CD4-positive, alpha-beta T cell treated with Interleukin-6 for 4 hours (primary cell): ENCODE data around the gene FAM110C.
"Not testable (repeated sequence)": the region's sequence is repeated elsewhere in the genome, so short reads cannot be mapped to it uniquely, and the experiment has no call there.

ENCODE experiments used
- DNase-seq: peaks from one replicate; pipeline ENCODE4 v3.0.0-alpha.2; 2020; ENCODE audit warnings: mixed read lengths

FAM110C gene, protein sequence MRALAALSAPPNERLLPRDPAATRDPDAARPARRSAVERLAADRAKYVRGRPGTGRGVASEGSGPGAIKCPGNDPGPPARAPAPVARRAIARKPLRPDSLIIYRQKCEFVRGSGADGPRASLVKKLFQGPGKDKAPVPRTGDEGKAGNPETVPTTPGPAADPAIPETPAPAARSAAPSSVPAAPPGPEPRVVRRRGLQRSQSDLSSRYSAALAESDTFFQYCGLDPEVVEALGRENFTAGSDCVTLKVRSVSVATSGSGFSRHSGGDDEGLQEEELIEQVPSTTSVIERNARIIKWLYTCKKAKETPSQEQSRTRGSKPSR

DNA sequence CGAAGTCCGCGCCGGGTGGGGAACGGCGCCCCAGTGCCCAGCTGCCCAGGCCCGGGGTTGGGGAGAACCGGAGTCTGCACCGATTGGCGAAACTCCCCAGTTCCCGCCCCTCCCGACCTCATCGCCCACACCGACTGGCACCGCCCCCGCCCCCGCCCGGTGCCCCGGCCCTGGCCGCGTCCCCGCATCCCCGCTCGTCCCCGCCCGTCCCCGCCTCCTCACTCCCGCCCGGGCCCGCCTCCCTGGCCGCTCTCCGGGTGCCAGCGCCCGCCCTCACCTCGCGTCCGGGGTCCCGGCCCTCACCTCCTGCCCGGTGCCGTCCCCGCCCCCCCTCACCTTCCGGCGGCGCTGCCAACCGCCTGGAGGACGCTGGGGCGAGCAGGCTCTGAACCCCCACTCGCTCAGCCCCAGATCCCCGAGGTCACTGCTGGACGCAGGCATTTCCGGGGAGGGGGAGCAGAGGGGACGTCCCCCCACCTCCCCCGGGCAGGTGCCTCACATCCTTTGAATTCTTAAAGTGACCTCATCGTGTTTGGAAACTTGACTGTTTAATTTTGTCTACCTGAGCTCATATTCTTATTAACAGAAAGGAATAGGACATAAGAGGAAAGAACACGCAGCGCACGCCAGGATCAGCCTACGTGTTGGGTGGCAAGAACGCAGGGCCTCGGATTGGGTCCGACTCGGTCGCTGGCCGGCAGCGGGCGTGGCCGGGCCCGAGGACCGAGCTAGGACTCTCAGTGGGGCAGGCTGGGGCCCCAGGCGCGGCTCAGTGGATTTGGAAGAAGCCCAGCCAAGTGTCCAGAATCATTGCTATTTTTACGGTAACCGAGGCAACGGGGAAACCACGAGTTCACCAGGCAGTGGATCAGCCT is at the start of gene FAM110C:
FAM110C (minus strand) TSS at position 35 of the 875 bp plus-strand sequence. CDS start 120 bp downstream, outside the sequence.
- peak; percentile 67 for DNase-seq

DNA sequence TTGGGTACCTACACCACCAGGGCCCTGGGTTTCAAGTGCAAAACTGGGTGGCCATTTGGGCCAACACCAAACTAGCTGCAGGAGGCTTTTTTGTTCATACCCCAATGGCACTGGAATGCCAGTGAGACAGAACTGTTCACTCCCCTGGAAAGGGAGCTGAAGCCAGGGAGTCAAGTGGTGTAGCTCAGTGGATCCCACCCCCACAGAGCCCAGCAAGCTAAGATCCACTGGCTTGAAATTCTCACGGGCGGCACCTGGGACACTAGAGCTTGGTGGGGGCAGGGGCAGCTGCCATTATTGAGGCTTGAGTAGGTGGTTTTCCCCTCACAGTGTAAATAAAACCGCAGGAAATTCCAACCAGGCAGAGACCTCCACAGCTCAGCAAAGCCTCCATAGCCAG is 46.0 kb upstream of the FAM110C start:
- DNase-seq = no peak

DNA sequence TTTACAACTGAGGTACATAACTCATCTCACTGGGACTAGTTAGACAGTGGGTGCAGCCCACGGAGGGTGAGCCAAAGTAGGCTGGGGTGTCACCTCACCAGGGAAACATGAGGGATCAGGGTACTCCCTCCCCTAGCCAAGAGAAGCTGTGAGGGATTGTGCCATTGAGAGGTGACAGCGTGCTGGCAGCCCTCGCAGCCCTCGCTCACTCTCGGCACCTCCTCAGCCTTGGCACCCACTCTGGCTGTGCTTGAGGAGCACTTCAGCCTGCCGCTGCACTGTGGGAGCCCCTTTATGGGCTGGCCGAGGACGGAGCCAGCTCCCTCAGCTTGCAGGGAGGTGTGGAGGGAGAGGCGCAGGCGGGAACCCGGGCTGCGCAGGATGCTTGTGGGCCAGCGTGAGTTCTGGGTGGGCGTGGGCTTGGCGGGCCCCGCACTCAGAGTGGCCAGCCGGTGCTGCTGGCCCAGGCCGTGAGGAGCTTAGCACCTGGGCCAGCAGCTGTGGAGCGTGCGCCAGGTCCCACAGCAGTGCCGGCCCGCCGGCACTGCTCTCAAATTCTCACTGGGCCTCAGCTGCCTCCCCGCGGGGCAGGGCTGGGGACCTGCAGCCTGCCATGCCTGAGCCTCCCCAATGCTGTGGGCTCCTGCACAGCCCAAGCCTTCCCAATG is 44.5 kb upstream of the FAM110C start:
- no peak for DNase-seq

DNA sequence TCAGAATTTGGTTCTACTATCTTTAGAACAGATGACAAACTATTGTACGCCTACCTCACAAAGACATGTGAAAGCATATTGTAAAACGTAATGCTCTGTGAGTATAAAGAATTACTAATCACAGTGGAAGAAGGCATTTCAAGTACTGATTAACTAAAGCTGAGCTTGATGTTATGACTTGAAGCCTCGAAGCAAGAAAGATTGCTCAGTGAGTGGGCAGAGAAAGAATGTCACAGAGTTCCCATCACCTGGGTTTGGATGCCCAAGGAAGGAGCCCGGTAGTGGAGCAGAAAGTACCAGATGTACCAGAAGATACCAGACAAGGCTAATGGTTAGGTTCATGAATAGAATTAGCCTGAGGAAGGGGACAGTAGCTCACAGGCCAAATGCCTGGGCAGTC is 39.5 kb upstream of the FAM110C start:
- no peak for DNase-seq

DNA sequence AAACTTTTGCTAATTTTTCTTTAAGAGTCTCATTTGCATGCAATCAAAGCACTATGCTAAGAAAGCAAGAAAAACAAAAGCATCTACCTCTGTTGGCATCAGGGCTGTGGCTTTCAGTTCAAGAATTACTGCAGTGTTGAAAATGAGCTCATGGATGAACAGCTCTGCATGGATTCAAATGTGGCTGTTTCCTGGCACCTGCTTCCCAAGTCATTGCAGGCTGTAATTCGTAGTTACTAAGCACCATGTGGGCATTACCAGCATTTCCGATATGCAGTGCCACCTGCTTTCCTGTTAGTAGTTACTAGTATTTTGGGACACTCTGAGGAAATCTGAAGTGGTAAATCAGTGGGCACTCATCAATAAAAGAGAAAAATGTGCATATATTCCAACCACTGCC is 37.8 kb upstream of the FAM110C start:
- DNase-seq = no peak

DNA sequence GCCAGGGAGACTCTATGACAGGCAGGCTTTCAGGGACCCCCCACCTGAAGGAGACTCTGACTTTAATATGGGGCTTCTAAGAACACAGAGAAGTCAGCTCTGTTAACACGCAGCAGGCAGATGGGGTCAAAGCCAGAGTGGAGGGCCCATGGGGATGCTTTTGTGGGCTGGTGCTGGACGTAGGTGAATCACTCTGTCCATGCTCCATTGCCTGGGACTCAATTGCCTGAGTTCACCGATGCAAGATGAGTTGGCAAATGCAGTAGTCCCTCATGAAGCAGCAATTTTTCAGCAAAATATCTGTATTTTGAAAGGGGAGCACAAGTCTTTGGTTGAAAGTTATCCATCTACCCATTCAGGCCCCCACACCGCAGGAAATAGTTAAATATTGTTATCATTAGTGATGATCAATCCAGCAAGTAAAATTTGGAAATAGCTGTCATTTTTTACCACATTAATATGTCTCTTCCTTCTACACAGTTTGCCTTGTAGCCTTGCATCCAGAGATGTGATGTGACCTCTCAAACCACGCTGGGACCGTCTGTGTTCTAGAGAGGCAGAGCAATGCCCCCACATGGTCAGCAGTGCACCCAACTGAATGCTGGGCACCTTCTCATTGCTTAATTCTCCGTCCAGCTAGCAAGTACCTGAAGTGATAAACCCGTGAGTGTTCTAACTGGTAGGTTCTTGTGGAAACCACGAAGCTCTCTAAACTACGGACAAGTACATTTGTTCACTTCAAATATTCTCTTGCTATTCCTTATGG is 34.8 kb upstream of the FAM110C start:
- no peak for DNase-seq

DNA sequence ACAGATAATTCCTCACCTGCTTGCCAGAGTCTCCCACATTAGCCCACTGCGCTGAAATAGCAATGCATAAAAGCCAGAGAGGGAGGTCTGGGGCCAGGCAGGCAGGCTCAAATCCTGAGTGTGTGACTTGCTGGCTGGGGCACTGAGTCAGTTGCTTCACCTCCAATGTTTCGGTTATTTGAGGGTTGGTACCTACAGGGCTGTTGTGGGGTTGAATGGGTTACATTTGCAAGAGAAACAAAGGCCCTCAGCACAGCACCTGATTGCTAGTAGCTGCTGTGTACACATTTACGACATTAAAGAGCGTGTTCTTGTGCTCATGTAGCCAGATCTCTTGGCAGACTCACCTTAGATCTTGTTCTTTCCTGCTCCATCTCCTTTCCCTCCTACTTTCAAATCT is 34.1 kb upstream of the FAM110C start:
- no peak for DNase-seq

DNA sequence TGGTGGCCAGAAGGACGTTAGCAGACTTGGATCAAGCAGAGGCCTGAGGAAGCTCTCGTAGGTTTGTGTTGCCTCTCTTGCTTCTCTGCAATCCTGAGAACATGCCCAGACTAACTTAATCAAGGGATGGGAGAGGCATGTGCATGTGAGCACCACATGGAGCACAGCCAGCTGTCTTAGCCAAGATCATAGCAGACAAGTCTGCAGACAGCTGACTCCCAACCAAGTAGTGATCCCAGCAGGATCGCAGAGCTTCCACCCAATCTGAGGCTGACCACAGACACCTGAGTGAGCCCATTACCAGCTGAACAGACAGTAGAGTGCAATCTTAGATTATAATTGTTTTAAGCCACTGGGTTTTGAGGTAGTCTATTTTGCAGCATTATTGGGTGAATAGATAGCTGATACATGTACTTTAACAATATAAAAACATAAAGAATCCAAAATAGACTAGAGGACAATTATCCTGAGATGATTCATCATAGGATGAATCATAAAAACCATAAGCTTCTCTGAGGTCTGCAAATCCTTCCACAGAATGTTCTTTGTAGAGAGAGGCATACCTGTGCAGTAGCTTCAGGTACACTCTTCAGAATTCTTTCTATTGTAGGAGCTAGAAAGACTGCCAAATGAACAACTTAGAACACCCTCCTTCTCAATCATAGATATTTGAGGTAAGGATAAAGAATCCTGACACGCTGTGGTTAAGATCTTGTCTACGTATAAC is 25.2 kb upstream of the FAM110C start:
- DNase-seq = no peak

DNA sequence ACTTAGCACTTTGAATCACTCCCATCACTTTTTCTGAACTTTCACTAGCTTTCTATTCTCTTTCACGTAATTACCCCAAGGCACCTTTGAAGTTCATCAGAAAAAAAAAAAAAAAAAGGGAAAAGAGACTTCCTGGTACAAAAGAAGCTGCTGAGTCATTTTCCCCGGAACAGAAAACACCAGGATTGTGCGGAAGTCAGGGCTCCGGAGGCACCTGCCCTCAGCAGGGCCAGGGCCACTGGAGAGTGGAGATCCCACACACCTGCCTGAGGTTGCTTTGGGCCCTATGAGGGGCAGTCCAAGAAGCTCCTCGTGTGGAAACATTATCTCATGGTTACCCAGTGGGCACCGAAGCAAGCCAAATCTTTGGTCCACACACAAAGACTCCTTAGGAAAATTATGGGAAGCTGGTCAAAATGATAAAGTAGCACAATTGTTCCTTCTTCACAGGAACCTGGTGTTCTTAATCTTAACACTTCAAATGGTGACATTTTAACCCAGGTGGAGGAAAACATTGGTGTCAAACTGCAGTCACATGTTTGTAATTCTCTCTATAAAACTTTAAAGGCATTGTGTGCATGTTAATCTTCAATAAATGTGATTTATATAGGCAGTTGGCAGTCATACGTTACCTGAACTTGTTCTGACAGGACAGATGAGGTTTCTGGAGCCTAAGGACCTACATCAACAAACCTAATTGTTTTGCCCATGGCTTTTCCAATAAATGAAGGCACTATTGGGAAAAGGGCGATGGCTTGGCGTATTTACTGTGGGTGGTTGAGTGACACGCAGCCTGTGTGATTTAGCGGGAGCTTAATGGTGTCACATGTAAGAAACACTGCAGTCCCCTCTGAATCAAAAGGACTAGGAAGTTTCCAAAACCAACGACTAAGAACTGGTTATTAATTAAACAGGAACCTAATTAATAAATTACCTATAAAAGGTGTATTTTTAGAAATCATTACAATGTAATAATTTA is 23.4 kb upstream of the FAM110C start:
- no peak for DNase-seq

DNA sequence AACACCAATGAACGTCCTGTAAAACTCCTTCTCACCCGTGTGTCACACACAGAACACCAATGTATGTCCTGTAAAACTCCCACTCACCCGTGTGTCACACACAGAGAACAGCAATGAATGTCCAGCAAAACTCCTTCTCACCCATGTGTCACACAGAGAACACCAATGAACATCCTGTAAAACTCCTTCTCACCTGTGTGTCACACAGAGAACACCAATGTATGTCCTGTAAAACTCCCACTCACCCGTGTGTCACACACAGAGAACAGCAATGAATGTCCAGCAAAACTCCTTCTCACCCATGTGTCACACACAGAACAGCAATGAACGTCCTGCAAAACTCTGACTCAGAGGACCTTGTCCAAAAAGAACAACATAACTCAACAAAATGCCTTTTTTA is 22.3 kb upstream of the FAM110C start:
- DNase-seq = not testable (repeated sequence)

DNA sequence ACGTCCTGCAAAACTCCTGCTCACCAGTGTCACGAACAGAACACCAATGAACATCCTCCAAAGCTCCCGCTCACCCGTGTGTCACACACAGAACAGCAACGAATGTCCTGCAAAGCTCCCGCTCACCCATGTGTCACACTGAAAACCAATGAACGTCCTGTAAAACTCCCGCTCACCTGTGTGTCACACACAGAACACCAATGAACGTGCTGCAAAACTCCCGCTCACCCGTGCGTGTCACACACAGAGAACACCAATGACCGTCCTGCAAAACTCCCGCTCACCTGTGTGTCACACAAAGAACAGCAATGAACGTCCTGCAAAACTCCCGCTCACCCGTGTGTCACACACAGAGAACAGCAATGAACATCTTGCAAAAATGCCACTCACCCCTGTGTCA is 20.5 kb upstream of the FAM110C start:
- DNase-seq = no peak

DNA sequence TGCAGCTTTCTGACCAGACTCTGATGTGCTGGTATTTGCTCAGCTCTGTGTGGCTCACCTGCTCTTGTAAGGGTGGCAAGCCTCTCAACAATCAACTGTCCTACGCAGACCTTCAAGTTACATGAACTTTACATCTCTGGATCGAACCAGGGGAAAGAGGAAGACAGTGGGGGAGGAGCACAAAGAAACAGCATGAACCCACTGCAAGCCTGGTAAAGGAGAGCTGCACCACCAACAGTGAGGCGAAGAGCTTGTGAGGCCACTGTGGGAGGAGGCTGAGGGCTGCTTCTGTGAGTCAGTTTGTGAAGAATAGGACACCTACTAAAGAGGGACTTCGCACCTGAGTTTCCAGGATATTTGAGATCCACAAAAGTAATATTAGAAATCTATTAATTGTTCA is 18.8 kb upstream of the FAM110C start:
- DNase-seq = no peak

DNA sequence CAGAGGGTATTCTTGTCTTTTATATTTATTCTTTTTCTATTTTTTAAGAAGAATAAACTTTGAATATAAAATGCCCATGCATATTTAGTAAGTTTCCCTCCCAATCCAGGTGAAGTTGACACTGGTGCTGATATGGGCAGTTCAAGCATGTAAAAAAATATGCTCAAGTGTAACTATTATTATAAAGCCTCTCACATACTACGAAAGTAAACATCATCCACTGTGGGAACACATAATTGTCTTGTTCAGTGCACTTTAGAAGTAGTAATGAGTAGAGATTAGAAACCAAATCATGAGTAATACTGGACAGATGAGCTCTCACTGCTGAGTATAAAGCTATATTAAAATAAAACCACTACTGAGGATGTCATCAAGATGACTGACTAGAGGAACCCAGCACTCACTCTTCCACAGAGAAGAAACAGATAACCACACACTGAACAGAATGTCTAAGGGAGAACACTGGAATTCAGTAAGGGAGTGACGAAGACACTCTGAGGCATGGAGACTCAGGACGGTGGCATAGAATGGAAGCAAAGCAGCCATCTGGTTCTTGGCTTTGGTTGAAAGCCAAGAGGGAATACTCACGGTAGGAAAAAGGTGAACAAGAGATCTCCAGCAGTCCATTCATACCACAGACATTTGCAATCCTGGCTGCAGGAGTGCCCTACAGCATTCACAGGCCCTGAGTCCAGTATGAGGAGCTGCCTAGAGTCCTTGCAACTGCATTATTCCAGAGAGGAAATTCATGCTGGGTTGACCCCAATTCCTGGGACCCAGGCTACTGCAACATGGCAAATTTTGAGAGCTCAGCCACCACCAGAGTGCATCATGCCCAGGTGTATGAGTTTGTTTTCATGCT is 9.5 kb upstream of the FAM110C start:
- no peak for DNase-seq

DNA sequence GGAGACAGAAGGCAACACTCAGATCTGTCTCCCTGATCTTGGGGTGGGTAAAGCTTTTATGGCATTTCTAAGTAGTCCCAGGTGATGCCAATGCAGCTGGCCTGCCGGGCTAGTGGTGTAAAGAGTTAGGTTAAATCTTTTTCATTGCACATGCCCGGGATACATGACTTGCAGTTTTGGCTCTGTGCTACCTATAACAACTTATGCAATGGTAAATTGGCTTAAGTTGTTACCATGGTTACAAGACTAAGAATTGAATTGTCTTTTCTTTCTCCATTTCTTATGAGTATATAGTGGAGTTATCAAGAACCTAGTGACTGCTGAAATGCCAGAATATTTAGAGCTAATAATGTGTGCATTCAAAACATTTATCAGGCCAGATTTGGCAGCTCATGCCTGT is 5.3 kb upstream of the FAM110C start:
- DNase-seq = no peak

DNA sequence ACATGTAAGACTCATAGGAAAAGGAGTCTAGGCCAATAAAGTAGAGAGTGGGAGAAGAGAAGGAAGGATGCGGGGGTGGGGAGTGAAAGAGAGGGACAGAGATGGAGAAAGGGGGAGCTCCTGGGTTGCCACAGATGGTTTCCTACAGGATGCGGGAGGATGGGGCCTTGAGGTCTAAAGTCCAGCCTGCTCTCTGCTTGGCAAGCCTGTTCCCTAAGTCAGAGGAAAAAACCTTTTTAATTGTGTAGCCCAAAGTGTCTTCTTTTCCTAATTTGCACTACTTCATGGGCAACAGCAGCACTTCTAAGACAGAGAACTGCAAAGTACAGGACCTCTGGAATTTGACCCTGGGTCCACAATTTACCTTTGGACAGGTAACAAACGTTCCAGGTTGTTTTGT is 1.4 kb upstream of the FAM110C start:
- no peak for DNase-seq

DNA sequence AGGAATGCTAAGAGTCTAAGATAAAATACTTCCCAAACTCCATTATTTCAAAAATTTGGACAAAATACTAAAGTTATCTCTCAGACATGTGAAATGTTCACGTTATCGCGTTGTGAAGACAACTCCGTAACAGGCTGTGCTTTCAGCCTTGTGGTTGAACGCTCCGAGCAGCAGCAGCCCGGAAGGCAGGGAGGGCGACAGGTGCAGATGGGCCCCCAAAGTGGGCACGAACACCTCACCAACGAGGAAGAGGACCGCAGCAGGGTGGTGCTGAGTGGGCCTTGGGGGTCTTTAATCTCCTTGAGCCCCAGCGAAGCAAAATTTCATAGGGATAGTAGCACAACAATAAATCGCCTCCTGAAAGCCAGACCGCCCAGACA is 1.0 kb upstream of the FAM110C start:
- no peak for DNase-seq

DNA sequence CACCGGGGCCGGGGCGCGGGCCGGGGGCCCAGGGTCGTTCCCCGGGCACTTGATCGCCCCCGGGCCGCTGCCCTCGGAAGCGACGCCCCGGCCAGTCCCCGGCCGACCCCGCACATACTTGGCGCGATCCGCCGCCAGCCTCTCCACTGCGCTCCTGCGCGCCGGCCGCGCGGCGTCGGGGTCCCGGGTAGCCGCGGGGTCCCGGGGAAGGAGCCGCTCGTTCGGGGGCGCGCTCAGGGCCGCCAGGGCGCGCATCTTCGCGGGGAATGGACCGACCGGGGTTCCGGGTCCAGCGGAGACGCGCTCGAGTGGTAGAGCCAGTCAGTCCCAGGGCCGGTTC is 204 bp downstream of the FAM110C start:
- peak; percentile 2 for DNase-seq

DNA sequence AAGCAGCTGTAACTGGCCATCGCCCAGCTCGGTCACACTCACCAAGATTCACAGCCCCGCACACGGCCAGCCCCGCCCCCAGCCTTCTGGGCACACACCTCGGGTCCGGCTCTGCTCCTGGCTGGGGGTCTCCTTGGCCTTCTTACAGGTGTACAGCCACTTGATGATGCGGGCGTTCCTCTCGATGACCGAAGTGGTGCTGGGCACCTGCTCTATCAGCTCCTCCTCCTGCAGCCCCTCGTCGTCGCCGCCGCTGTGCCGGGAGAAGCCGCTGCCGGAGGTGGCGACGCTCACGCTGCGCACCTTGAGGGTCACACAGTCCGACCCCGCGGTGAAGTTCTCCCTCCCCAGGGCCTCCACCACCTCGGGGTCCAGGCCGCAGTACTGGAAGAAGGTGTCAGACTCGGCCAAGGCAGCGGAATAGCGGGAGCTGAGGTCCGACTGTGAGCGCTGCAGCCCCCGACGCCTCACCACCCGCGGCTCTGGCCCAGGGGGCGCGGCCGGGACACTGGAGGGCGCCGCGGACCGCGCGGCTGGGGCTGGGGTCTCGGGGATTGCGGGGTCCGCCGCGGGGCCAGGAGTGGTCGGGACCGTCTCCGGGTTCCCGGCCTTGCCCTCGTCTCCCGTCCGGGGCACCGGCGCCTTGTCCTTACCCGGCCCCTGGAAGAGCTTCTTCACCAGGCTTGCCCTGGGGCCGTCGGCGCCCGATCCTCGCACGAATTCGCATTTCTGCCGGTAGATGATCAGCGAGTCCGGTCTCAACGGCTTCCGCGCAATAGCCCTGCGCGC is 769 bp downstream of the FAM110C start:
- no peak for DNase-seq

DNA sequence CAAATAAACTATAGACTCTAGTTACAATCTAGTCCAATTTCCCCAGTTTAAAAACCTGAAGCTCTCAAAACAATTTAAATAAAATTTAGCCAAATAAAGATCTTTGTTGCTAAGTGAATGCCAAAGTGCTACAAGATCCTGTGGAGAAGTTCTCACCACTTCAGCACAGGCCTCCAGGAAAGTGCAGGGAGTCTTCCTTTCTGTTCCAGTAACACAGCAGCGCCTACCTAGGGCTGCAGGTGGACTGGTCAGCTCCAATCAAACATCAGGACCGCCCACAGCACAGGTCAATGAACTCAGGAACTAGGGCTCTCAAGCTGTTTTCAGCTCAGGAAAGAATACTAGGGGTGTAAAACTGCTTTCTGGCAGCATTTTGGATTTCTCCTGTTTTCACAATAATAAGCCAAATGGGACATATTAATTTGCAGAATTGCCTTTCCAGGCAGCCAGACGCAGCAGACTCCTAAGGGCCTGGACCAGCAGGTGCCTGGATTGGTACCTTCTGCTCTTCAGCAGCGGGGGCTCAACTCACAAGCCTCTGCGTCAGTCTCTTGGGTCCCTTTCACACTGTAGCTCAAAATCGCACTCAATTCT is 1.5 kb downstream of the FAM110C start:
- DNase-seq = no peak
